ENCODE results near the gene FYN.

- TF ChIP-seq POLR2AphosphoS5 (IDR thresholded peaks at IDR 0.05; ENCODE audit: low read depth, low read length) (no peak), CHD1 (IDR thresholded peaks at IDR 0.05; ENCODE audit: low read depth, low read length) (no peak), TEAD4 (IDR thresholded peaks at IDR 0.05; ENCODE audit: low read depth, low read length) (no peak), JUN (IDR thresholded peaks at IDR 0.05; ENCODE audit: low read depth, low read length) (no peak)
Measured at GRCh38 chr6:111855753-111856152, 17.5 kb downstream of the FYN start.
